GM23338 (cell line): ENCODE data around the gene GMPPB.
"Not testable (repeated sequence)": the region's sequence is repeated elsewhere in the genome, so short reads cannot be mapped to it uniquely, and the experiment has no call there.

Experiments
- CREB1 ChIP-seq: fragments of 250-450 bp; sonication (Bioruptor Pico); IDR thresholded peaks from 2 replicates; pipeline ENCODE4 v1.5.0; 2020; ENCODE audit warnings: low read depth, mild to moderate bottlenecking, moderate library complexity
- EZH2 ChIP-seq: fragments of 200-600 bp; sonication (generic); IDR thresholded peaks from one replicate; pipeline ENCODE4 v1.8.0; 2017; ENCODE audit warnings: antibody characterized with exemption, mild to moderate bottlenecking, low read depth; ENCODE audit not compliant: unreplicated experiment
- EZH2phosphoT487 ChIP-seq: fragments of 200-600 bp; sonication (generic); IDR thresholded peaks from one replicate; pipeline ENCODE4 v1.8.1; 2018; ENCODE audit warnings: antibody characterized with exemption; ENCODE audit not compliant: unreplicated experiment
- JUNB ChIP-seq: IDR thresholded peaks from one replicate; pipeline ENCODE4 v1.6.1; 2016; ENCODE audit warnings: antibody characterized with exemption; ENCODE audit not compliant: unreplicated experiment
- NANOG ChIP-seq: IDR thresholded peaks from 2 replicates; pipeline ENCODE4 v1.6.1; 2016; ENCODE audit warnings: antibody characterized with exemption, borderline replicate concordance
- POLR2AphosphoS5 ChIP-seq: IDR thresholded peaks from 2 replicates; pipeline ENCODE4 v1.6.1; 2016; ENCODE audit warnings: antibody characterized with exemption, low read depth
- STAT1 ChIP-seq: IDR thresholded peaks from one replicate; pipeline ENCODE4 v1.6.1; 2016; ENCODE audit warnings: antibody characterized with exemption; ENCODE audit not compliant: unreplicated experiment
- ZNF114 ChIP-seq: fragments of 250-450 bp; sonication (Bioruptor Pico); IDR thresholded peaks from 2 replicates; pipeline ENCODE4 v1.5.0; 2020; ENCODE audit warnings: mild to moderate bottlenecking, moderate library complexity
- ZNF331 ChIP-seq: fragments of 250-450 bp; sonication (Bioruptor Pico); IDR thresholded peaks from 2 replicates; pipeline ENCODE4 v1.5.0; 2020; ENCODE audit warnings: low read depth, mild to moderate bottlenecking, moderate library complexity
- TF ChIP-seq, protein P1 (sequence below), 2 experiments: fragments of 200-600 bp in 1 of 2; sonication (generic) in 1 of 2; conservative IDR thresholded peaks; 2 replicates each; pipeline versions ENCODE4 v1.5.1 to v1.6.1; 2016 to 2017; ENCODE audit warnings: antibody characterized with exemption in 2 of 2, low read depth in 2 of 2, mild to moderate bottlenecking in 2 of 2, moderate library complexity in 1 of 2
- TF ChIP-seq, protein P2 (sequence below): IDR thresholded peaks from 2 replicates; pipeline ENCODE4 v1.6.1; 2016; ENCODE audit warnings: antibody characterized with exemption
- TF ChIP-seq, protein P3 (sequence below): IDR thresholded peaks from one replicate; pipeline ENCODE4 v1.6.1; 2018; ENCODE audit warnings: antibody characterized with exemption; ENCODE audit not compliant: unreplicated experiment
- TF ChIP-seq, protein P4 (sequence below): fragments of 250-450 bp; sonication (Bioruptor Pico); IDR thresholded peaks from 2 replicates; pipeline ENCODE4 v1.5.0; 2020; ENCODE audit warnings: mild to moderate bottlenecking, moderate library complexity

DNA sequence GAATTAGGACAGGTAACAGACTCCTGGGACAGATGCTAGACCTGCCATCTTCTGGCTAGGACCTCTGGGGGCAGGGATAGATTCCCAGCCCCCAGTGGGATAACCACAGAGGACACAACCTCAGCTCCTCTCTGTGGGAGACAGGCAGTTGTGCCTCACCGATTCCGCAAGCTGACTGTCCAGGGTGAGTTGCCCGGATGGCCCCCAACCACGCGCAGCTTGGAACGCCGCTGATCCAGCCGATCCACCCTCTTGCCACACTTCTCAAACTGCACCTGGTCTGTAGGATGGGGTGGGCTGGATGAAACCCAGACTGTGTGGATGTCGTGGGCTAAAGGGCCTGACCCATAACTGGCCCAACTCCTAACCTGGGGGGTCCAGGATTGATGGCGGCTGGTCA is 38.6 kb downstream of the GMPPB start:
- TF ChIP-seq POLR2AphosphoS5; EZH2phosphoT487; EZH2; CREB1 (CRISPR knock-in tag); JUNB; STAT1; NANOG; ZNF114; ZNF331: not testable (repeated sequence)
- TF ChIP-seq, protein P1, sequence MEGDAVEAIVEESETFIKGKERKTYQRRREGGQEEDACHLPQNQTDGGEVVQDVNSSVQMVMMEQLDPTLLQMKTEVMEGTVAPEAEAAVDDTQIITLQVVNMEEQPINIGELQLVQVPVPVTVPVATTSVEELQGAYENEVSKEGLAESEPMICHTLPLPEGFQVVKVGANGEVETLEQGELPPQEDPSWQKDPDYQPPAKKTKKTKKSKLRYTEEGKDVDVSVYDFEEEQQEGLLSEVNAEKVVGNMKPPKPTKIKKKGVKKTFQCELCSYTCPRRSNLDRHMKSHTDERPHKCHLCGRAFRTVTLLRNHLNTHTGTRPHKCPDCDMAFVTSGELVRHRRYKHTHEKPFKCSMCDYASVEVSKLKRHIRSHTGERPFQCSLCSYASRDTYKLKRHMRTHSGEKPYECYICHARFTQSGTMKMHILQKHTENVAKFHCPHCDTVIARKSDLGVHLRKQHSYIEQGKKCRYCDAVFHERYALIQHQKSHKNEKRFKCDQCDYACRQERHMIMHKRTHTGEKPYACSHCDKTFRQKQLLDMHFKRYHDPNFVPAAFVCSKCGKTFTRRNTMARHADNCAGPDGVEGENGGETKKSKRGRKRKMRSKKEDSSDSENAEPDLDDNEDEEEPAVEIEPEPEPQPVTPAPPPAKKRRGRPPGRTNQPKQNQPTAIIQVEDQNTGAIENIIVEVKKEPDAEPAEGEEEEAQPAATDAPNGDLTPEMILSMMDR (conservative IDR thresholded peaks at IDR 0.05; ENCODE audit: low read depth in 2 of 2) = not testable (repeated sequence)
- TF ChIP-seq, protein P2, sequence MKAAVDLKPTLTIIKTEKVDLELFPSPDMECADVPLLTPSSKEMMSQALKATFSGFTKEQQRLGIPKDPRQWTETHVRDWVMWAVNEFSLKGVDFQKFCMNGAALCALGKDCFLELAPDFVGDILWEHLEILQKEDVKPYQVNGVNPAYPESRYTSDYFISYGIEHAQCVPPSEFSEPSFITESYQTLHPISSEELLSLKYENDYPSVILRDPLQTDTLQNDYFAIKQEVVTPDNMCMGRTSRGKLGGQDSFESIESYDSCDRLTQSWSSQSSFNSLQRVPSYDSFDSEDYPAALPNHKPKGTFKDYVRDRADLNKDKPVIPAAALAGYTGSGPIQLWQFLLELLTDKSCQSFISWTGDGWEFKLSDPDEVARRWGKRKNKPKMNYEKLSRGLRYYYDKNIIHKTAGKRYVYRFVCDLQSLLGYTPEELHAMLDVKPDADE = not testable (repeated sequence)
- TF ChIP-seq, protein P3, sequence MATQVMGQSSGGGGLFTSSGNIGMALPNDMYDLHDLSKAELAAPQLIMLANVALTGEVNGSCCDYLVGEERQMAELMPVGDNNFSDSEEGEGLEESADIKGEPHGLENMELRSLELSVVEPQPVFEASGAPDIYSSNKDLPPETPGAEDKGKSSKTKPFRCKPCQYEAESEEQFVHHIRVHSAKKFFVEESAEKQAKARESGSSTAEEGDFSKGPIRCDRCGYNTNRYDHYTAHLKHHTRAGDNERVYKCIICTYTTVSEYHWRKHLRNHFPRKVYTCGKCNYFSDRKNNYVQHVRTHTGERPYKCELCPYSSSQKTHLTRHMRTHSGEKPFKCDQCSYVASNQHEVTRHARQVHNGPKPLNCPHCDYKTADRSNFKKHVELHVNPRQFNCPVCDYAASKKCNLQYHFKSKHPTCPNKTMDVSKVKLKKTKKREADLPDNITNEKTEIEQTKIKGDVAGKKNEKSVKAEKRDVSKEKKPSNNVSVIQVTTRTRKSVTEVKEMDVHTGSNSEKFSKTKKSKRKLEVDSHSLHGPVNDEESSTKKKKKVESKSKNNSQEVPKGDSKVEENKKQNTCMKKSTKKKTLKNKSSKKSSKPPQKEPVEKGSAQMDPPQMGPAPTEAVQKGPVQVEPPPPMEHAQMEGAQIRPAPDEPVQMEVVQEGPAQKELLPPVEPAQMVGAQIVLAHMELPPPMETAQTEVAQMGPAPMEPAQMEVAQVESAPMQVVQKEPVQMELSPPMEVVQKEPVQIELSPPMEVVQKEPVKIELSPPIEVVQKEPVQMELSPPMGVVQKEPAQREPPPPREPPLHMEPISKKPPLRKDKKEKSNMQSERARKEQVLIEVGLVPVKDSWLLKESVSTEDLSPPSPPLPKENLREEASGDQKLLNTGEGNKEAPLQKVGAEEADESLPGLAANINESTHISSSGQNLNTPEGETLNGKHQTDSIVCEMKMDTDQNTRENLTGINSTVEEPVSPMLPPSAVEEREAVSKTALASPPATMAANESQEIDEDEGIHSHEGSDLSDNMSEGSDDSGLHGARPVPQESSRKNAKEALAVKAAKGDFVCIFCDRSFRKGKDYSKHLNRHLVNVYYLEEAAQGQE = not testable (repeated sequence)
- TF ChIP-seq, protein P4, sequence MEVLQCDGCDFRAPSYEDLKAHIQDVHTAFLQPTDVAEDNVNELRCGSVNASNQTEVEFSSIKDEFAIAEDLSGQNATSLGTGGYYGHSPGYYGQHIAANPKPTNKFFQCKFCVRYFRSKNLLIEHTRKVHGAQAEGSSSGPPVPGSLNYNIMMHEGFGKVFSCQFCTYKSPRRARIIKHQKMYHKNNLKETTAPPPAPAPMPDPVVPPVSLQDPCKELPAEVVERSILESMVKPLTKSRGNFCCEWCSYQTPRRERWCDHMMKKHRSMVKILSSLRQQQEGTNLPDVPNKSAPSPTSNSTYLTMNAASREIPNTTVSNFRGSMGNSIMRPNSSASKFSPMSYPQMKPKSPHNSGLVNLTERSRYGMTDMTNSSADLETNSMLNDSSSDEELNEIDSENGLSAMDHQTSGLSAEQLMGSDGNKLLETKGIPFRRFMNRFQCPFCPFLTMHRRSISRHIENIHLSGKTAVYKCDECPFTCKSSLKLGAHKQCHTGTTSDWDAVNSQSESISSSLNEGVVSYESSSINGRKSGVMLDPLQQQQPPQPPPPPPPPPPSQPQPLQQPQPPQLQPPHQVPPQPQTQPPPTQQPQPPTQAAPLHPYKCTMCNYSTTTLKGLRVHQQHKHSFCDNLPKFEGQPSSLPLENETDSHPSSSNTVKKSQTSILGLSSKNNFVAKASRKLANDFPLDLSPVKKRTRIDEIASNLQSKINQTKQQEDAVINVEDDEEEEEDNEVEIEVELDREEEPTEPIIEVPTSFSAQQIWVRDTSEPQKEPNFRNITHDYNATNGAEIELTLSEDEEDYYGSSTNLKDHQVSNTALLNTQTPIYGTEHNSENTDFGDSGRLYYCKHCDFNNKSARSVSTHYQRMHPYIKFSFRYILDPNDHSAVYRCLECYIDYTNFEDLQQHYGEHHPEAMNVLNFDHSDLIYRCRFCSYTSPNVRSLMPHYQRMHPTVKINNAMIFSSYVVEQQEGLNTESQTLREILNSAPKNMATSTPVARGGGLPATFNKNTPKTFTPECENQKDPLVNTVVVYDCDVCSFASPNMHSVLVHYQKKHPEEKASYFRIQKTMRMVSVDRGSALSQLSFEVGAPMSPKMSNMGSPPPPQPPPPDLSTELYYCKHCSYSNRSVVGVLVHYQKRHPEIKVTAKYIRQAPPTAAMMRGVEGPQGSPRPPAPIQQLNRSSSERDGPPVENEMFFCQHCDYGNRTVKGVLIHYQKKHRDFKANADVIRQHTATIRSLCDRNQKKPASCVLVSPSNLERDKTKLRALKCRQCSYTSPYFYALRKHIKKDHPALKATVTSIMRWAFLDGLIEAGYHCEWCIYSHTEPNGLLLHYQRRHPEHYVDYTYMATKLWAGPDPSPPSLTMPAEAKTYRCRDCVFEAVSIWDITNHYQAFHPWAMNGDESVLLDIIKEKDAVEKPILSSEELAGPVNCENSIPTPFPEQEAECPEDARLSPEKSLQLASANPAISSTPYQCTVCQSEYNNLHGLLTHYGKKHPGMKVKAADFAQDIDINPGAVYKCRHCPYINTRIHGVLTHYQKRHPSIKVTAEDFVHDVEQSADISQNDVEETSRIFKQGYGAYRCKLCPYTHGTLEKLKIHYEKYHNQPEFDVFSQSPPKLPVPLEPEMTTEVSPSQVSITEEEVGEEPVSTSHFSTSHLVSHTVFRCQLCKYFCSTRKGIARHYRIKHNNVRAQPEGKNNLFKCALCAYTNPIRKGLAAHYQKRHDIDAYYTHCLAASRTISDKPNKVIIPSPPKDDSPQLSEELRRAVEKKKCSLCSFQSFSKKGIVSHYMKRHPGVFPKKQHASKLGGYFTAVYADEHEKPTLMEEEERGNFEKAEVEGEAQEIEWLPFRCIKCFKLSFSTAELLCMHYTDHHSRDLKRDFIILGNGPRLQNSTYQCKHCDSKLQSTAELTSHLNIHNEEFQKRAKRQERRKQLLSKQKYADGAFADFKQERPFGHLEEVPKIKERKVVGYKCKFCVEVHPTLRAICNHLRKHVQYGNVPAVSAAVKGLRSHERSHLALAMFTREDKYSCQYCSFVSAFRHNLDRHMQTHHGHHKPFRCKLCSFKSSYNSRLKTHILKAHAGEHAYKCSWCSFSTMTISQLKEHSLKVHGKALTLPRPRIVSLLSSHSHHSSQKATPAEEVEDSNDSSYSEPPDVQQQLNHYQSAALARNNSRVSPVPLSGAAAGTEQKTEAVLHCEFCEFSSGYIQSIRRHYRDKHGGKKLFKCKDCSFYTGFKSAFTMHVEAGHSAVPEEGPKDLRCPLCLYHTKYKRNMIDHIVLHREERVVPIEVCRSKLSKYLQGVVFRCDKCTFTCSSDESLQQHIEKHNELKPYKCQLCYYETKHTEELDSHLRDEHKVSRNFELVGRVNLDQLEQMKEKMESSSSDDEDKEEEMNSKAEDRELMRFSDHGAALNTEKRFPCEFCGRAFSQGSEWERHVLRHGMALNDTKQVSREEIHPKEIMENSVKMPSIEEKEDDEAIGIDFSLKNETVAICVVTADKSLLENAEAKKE = not testable (repeated sequence)
